Brain microvascular endothelial cell (primary cell): ENCODE data around the gene GGCX.
"Not testable (repeated sequence)": the region's sequence is repeated elsewhere in the genome, so short reads cannot be mapped to it uniquely, and the experiment has no call there.

Experiments used
- DNase-seq: peaks from one replicate; pipeline ENCODE4 v3.0.0-alpha.2; 2020
- H3K27ac ChIP-seq: fragments of 250-450 bp; sonication (Bioruptor Pico); 2 replicates; pipeline ENCODE4 v1.5.1; 2020; ENCODE audit warnings: mild to moderate bottlenecking, moderate library complexity
- H3K27me3 ChIP-seq: fragments of 250-450 bp; sonication (Bioruptor Pico); replicated peaks from 2 replicates; pipeline ENCODE4 v1.5.1; 2020; ENCODE audit warnings: mild to moderate bottlenecking
- H3K36me3 ChIP-seq: fragments of 250-450 bp; sonication (Bioruptor Pico); replicated peaks from 2 replicates; pipeline ENCODE4 v1.5.1; 2020; ENCODE audit warnings: mild to moderate bottlenecking
- H3K4me3 ChIP-seq: 2 replicates; pipeline ENCODE4 v1.5.1; 2011; ENCODE audit warnings: low read depth, mild to moderate bottlenecking, control low read depth, low read length, moderate library complexity
- CTCF ChIP-seq: IDR thresholded peaks from 2 replicates; pipeline ENCODE4 v1.5.1; 2011; ENCODE audit warnings: low read depth, mild to moderate bottlenecking, moderate library complexity, low read length, control low read depth, inconsistent platforms; ENCODE audit errors: missing control alignments
- in situ Hi-C: cut with HindIII; loops from 2 replicates; pipeline ENCODE4 v1.10.0; 2017; ENCODE audit warnings: low sequenced_read_pairs, low pct_ligation_motif_present

GGCX gene

GRCh38 chr2:85547859-85548607, 13.3 kb downstream of the GGCX start:
- TF ChIP-seq CTCF, result no peak
- in situ Hi-C loops, result no loop called here
- no peak for DNase-seq
- Histone ChIP-seq H3K4me3 (no peak overlapping the region), H3K27ac (no peak overlapping the region), H3K27me3 (no peaks in the 10 kb centered on the region), H3K36me3 (peaks cover 73% of the 10 kb centered on the region)

GRCh38 chr2:85547089-85547858, 14.0 kb downstream of the GGCX start:
- in situ Hi-C loops, result no loop called here

GRCh38 chr2:85545780-85546240, 15.5 kb downstream of the GGCX start:
- DNase-seq, result no peak
- TF ChIP-seq CTCF, result no peak
- H3K4me3 ChIP-seq, result no peak overlapping the region
- no peaks in the 10 kb centered on the region for H3K27me3 ChIP-seq
- peaks cover 72% of the 10 kb centered on the region for H3K36me3 ChIP-seq
- H3K27ac ChIP-seq, result no peak overlapping the region
- in situ Hi-C loops, result no loop called here

More at GRCh38 chr2:85547089-85547858, 14.0 kb downstream of the GGCX start:
- Histone ChIP-seq H3K27ac (no peak overlapping the region), H3K27me3 (no peaks in the 10 kb centered on the region), H3K4me3 (no peak overlapping the region), H3K36me3 (peaks cover 73% of the 10 kb centered on the region)
- TF ChIP-seq CTCF, result no peak
- DNase-seq, result no peak

- H3K27ac ChIP-seq, H3K27me3 ChIP-seq, H3K4me3 ChIP-seq, DNase-seq, in situ Hi-C loops: not testable (repeated sequence)
- H3K36me3 ChIP-seq, result peaks cover 67% of the 10 kb centered on the region
Observed at GRCh38 chr2:85544915-85545779, 16.1 kb downstream of the GGCX start.

GRCh38 chr2:85544254-85544691, 17.0 kb downstream of the GGCX start:
- H3K27ac ChIP-seq, DNase-seq, H3K4me3 ChIP-seq, in situ Hi-C loops, H3K27me3 ChIP-seq: not testable (repeated sequence)
- peaks cover 67% of the 10 kb centered on the region for H3K36me3 ChIP-seq

GRCh38 chr2:85542777-85543176, 18.5 kb downstream of the GGCX start:
- no peak for TF ChIP-seq CTCF
- Histone ChIP-seq H3K4me3 (no peak overlapping the region), H3K27ac (no peak overlapping the region), H3K36me3 (peaks cover 58% of the 10 kb centered on the region), H3K27me3 (no peaks in the 10 kb centered on the region)
- no peak for DNase-seq
- in situ Hi-C loops, result no loop called here
